ENCODE results near the gene CLDN1.
"Not testable (repeated sequence)": the region's sequence is repeated elsewhere in the genome, so short reads cannot be mapped to it uniquely, and the experiment has no call there.

CLDN1 gene

DNA sequence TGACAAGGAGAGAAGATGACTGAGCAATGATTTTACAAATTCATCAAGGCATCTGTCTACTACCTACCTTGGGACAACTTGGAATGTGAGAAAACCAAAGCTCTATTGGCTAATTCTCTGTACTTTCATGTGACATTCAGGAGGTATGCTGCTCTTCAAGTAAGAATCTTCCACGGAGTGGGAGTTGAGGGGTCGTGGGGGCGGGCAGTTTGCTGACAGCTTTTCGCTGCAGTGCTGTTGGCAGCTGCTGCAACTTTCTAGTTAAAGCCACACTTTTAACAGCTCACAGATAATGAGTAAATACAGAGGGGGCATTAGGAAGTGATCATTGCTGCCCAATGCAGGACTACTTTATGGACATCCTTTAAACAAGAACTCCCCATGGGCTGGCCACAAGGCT, 22.3 kb downstream of the CLDN1 start:
- Mint-ChIP-seq H3K36me3 (no peaks in the 10 kb centered on the region), H3K4me1 (peaks cover 8% of the 10 kb centered on the region), H3K27ac (no peak overlapping the region), H3K4me3 (no peak overlapping the region), H3K27me3 (no peaks in the 10 kb centered on the region), H3K9me3 (no peaks in the 10 kb centered on the region)
- CTCF ChIA-PET: no interaction called here
- no peak for DNase-seq

DNA sequence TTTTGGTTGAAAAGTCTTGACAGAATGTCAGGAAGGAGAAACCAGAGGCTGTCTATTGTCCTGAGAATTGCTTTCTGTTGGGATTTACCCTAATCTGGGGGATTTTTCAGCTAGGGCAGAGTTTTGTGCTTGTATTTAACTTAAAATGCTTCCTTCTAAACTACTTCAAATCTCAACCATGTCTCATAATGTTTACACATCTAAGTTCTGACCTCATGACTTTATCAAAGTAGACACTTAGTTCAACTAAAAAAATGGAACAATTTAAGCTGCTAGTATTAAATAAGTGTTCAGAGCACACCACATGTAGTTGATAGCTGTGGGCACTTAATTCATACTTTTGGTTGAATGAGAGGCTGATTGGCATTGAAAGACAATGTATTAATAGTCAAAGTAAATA, 28.2 kb downstream of the CLDN1 start:
- CTCF ChIA-PET: no interaction called here

DNA sequence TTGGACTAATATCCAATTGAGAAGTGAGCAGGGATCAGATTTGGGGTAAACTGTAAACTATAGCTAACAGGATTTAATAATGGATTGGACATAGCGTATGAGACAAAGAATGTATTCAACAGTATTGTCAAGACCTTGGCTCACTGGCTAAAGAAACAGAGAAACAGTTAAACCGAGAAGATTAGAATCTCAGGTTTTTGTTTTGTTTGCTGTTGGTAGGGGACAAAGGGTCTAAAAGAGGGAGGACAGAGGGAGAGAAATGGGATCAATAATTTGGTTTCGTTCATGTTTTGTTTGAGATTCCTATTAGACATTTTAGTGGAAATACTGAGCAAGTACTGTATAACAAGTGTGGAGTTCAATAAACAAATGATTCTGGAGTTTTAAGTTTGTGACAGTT, 28.6 kb downstream of the CLDN1 start:
- Mint-ChIP-seq H3K36me3 (no peaks in the 10 kb centered on the region), H3K27ac (no peak overlapping the region), H3K4me1 (no peaks in the 10 kb centered on the region), H3K27me3 (peaks cover 4% of the 10 kb centered on the region), H3K9me3 (peaks cover 12% of the 10 kb centered on the region), H3K4me3 (no peak overlapping the region)
- no peak for DNase-seq
- CTCF ChIA-PET: no interaction called here

More for the DNA sequence above, 28.2 kb downstream of the CLDN1 start:
- Mint-ChIP-seq H3K9me3 (peaks cover 10% of the 10 kb centered on the region), H3K27me3 (peaks cover 4% of the 10 kb centered on the region), H3K27ac (no peak overlapping the region), H3K4me1 (no peaks in the 10 kb centered on the region), H3K36me3 (no peaks in the 10 kb centered on the region), H3K4me3 (no peak overlapping the region)
- no peak for DNase-seq

DNA sequence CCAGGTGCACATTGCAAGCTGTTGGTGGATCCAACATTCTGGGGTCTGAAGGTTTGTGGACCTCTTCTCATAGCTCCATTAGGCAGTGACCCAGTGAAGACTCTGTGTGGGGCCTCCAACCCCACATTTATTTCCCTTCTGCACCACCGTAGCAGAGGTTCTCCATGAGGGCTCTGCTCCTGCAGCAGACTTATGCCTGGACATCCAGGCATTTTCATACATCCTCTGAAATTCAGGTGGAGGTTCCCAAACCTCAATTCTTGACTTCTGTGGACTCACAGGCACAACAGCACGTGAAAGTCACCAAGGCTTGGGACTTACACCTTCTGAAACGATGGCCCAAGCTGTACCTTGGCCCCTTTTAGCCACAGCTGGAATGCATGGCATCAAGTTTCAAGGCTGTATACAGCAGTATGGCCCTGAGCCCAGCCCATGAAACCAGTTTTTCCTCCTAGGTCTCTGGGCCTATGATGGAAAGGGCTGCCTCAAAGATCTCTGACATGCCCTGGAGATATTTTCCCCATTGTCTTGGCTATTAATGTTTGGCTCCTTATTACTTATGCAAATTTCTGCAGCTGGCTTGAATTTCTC, 30.2 kb downstream of the CLDN1 start:
- Mint-ChIP-seq H3K27ac (no peak overlapping the region), H3K9me3 (peaks cover 20% of the 10 kb centered on the region), H3K27me3 (peaks cover 4% of the 10 kb centered on the region), H3K4me3 (no peak overlapping the region), H3K4me1 (no peaks in the 10 kb centered on the region), H3K36me3 (no peaks in the 10 kb centered on the region)
- CTCF ChIA-PET: no interaction called here
- no peak for DNase-seq

DNA sequence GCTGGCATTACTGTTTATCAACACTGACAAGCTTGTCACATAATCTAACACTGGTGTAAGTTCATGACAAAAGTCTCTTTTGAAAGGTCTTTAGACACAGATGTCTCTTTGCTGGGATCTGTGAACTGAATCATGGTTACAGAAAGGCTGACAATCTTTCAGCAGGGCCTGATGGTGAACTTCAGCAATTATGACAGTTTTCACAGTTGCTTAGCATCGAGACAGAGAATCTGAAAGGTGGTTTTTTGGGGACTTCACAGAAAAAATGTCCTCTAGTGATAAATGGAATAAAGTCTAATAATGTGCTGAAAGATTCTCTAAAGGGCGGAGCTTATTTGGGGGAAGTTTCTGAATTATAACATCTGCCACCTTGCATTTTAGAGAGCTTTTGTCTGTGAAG, 32.3 kb downstream of the CLDN1 start:
- no peaks in the 10 kb centered on the region for H3K36me3 Mint-ChIP-seq
- DNase-seq: no peak
- no peak overlapping the region for H3K4me3 Mint-ChIP-seq
- H3K4me1 Mint-ChIP-seq: no peaks in the 10 kb centered on the region
- H3K27ac Mint-ChIP-seq: no peak overlapping the region
- CTCF ChIA-PET: no interaction called here
- peaks cover 26% of the 10 kb centered on the region for H3K9me3 Mint-ChIP-seq
- peaks cover 4% of the 10 kb centered on the region for H3K27me3 Mint-ChIP-seq

DNA sequence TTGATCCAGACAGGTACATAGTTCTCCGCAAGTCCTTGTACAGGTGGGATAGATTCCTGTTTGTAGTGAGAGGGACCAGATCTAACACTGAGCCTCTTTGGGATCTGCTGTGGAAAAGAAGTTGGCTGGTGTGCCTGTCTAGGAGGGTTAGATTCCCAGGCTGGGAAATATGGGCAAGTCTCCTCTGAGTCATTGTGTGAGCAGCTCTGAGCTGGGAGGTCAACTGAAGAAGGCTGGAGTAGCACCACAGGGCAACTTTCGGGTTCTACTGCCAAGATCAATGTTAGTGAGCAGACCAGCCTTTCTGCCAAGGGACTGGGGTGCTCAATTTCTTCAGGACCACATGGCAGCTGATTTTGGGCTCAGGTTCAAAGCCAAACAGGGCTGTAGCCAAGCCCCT, 33.4 kb downstream of the CLDN1 start:
- no peaks in the 10 kb centered on the region for H3K4me1 Mint-ChIP-seq
- no peak overlapping the region for H3K27ac Mint-ChIP-seq
- peaks cover 28% of the 10 kb centered on the region for H3K9me3 Mint-ChIP-seq
- CTCF ChIA-PET: no interaction called here
- peaks cover 3% of the 10 kb centered on the region for H3K27me3 Mint-ChIP-seq
- H3K36me3 Mint-ChIP-seq: no peaks in the 10 kb centered on the region
- H3K4me3 Mint-ChIP-seq: no peak overlapping the region
- DNase-seq: no peak

DNA sequence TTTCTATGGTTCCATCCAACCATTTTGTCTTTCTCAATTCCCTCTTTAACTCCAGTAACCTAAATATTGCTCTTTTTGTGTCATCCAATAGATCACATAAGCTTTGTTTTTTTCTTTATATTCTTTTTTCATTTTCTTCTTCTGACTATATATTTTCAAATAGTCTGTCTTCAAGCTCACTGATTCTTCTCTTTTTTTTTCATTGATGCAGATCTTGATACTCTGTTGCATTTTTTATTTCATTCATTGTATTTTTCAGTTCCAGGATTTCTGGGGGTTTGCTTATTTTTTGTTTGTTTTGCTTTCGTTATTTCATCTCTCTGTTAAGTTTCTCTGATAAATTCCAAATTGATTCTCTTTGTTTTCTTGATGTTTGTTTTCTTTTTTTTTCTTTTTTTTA, 36.2 kb downstream of the CLDN1 start:
- CTCF ChIA-PET: no interaction called here
- no peak overlapping the region for H3K27ac Mint-ChIP-seq
- DNase-seq: no peak
- no peaks in the 10 kb centered on the region for H3K36me3 Mint-ChIP-seq
- H3K27me3 Mint-ChIP-seq: no peaks in the 10 kb centered on the region
- peaks cover 20% of the 10 kb centered on the region for H3K9me3 Mint-ChIP-seq
- no peaks in the 10 kb centered on the region for H3K4me1 Mint-ChIP-seq
- no peak overlapping the region for H3K4me3 Mint-ChIP-seq

DNA sequence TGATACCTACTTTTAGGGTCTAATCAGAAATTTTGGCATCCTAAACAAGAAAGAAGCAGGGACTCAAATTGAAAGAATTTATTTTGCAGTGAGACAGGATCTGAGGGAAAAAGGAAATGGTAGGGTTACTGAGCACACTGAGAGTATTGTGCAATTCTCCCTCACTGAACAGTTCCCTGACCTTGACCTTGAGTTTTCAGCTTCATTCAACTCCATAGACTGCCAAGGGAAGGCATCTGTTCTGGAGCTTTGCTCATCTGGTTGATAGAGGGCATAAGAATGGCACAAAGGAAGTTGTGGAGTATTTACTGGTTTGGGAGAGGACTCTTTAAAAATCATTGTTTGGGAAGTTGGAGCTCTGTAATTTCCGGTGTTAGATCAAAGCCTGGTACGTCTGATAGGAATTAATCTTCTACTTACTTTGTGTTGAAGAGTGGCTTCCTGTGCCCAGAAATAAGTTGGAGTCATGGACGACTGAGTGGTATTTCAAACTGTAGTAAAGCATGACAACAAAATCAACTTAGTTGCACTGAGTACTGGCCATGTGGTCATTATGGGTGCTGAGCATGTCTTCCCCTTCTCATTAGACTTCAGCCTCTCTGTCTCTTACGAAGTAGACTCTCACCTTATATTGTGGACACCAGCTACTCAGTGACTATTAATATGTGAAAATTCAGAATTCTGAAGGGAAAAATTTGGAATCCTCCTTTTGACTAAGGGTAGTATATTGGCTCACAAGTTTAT, 40.8 kb downstream of the CLDN1 start:
- Mint-ChIP-seq H3K9me3 (peaks cover 8% of the 10 kb centered on the region), H3K36me3 (no peaks in the 10 kb centered on the region), H3K27ac (no peak overlapping the region), H3K27me3 (no peaks in the 10 kb centered on the region), H3K4me3 (no peak overlapping the region), H3K4me1 (no peaks in the 10 kb centered on the region)
- CTCF ChIA-PET: no interaction called here
- DNase-seq: no peak

DNA sequence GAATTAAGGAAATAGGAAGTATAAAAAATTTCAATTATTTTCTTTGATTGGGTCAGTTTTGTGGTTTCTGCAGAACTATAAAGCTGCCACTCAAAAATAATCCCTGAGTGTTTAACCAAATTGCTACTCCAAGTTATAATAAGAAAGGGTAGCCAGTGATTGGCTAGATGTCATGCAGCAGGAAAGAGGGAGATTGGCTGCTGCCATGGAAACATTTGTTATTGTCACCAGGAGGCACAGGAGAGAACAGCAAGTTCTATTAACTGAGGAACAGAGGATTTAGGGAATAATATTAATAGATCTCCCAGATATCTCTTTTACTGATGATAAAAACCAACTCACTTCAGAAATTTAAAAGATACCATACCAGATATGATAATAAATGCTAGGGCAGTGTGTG, 42.6 kb downstream of the CLDN1 start:
- Mint-ChIP-seq H3K4me3 (no peak overlapping the region), H3K4me1 (no peaks in the 10 kb centered on the region), H3K9me3 (peaks cover 2% of the 10 kb centered on the region), H3K27ac (no peak overlapping the region), H3K36me3 (no peaks in the 10 kb centered on the region), H3K27me3 (no peaks in the 10 kb centered on the region)
- DNase-seq: no peak
- CTCF ChIA-PET: no interaction called here

DNA sequence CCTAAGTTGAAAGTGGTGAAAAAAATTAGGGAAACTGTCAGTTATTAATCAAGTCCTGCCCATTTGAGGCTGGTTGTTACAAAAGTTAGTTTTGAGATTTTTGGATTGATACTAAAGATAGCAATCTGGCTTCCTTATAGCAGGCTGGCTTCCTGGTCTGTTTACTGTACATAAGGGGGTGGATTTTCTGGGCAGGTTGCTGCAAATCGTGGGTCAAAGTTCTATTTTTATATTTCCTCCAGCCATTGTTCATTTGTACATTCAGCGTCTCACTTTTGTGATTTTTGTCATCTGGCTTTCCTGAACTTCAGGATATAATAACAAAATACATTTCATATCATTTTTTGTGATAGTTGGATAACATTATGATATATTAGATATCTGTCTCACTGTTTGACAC, 49.5 kb downstream of the CLDN1 start:
- CTCF ChIA-PET: no interaction called here

DNA sequence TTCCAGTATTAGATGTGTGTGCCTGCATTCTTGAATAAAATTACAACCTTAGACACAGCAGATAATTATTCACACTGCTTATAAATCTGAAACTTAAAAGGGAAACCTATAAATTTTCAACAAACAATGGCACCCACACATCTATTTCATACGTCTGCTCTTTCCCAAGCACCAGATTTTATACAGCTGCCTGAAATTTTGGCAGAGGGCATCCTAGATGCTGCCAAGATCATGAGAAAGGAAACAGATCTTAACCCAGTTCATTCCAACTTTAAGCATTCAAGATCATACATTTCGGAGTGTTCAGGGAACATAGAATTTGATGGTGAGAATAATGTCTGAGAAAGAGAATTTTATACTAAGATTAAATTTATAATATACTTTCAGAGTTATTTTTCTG, 53.1 kb downstream of the CLDN1 start:
- CTCF ChIA-PET: no interaction called here

More for the DNA sequence above, 49.5 kb downstream of the CLDN1 start:
- Mint-ChIP-seq H3K27ac (no peak overlapping the region), H3K4me3 (no peak overlapping the region), H3K27me3 (no peaks in the 10 kb centered on the region), H3K4me1 (no peaks in the 10 kb centered on the region), H3K9me3 (no peaks in the 10 kb centered on the region), H3K36me3 (no peaks in the 10 kb centered on the region)
- DNase-seq: no peak

DNA sequence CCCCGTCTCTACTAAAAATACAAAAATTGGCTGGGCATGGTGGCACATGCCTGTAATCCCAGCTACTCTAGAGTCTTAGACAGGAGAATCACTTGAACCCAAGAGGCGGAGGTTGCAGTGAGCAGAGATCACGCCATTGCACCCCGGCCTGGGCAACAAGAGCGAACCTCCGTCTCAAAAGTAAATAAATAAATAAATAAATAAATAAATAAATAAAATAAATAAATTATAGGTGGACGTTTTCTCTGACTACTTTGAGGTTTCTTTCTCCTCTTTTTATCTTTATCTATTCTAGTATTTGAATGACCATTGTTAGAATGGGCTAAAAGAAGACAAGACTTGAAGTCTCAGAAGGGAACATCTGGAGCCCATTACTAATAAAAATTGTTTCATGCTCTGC, 54.8 kb downstream of the CLDN1 start:
- H3K4me3 Mint-ChIP-seq, DNase-seq, H3K4me1 Mint-ChIP-seq, H3K36me3 Mint-ChIP-seq, H3K9me3 Mint-ChIP-seq, H3K27ac Mint-ChIP-seq, H3K27me3 Mint-ChIP-seq, CTCF ChIA-PET: not testable (repeated sequence)

More for the DNA sequence above, 53.1 kb downstream of the CLDN1 start:
- H3K27me3 Mint-ChIP-seq: no peaks in the 10 kb centered on the region
- no peaks in the 10 kb centered on the region for H3K36me3 Mint-ChIP-seq
- no peak overlapping the region for H3K4me3 Mint-ChIP-seq
- DNase-seq: no peak
- H3K27ac Mint-ChIP-seq: no peak overlapping the region
- no peaks in the 10 kb centered on the region for H3K4me1 Mint-ChIP-seq
- no peaks in the 10 kb centered on the region for H3K9me3 Mint-ChIP-seq

DNA sequence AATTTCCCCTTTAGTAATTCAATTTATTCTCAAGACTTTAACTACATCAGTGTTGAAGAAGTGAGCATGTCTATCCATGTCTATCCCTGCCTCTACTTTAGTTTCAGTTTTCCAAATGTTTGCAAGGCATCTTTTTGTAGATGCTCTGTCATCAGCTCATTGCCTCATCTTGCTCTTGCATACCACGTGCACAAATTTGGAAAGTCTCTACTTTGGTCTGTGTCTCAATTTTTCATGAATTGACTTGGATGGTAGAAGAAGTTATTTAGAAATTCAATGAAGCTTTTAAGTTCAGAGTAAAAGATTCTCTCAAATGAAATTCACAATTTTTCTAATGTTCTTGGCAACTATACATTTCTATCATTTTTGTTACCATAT, 55.3 kb downstream of the CLDN1 start:
- DNase-seq: no peak
- Mint-ChIP-seq H3K4me3 (no peak overlapping the region), H3K4me1 (no peaks in the 10 kb centered on the region), H3K27ac (no peak overlapping the region), H3K36me3 (no peaks in the 10 kb centered on the region), H3K27me3 (no peaks in the 10 kb centered on the region), H3K9me3 (no peaks in the 10 kb centered on the region)
- CTCF ChIA-PET: interaction anchor here (0.6 kb wide), 1 partner anchor 460 kb away, joined by 5 read pairs; no protein-coding TSS in a partner anchor

DNA sequence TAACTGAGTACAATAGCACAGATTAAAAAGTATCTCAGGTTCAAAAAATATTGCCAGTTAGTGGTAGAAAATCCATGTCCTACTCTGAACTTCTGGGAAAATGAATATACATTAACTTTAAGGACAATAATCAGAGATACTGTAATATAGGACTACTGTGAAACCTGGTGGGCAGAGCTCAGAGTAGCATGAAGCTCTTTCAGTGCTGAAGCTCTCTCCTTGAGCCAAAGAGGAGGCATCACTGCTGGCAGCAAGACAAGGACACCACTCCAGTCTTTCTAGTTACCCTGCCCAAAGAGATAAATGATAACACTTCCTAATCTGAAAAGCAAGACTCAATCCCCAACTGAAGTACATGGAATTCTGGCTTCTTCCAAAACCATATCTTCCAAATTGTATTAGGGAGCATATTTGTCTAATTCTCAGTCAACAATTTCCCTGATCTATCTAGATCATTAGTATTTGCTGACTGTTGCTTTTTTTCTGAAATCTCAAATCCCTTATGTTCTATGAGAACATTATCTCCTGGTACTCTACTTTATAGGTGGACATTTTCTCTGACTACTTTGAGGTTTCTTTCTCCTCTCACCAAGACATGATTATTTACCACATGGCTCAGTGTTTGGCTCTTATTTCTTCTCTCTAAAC, 55.9 kb downstream of the CLDN1 start:
- no peaks in the 10 kb centered on the region for H3K27me3 Mint-ChIP-seq
- no peak overlapping the region for H3K27ac Mint-ChIP-seq
- CTCF ChIA-PET: interaction anchor here (0.6 kb wide), 1 partner anchor 459 kb away, joined by 5 read pairs; no protein-coding TSS in a partner anchor
- no peak overlapping the region for H3K4me3 Mint-ChIP-seq
- H3K4me1 Mint-ChIP-seq: no peaks in the 10 kb centered on the region
- H3K36me3 Mint-ChIP-seq: no peaks in the 10 kb centered on the region
- no peak for DNase-seq
- H3K9me3 Mint-ChIP-seq: no peaks in the 10 kb centered on the region

DNA sequence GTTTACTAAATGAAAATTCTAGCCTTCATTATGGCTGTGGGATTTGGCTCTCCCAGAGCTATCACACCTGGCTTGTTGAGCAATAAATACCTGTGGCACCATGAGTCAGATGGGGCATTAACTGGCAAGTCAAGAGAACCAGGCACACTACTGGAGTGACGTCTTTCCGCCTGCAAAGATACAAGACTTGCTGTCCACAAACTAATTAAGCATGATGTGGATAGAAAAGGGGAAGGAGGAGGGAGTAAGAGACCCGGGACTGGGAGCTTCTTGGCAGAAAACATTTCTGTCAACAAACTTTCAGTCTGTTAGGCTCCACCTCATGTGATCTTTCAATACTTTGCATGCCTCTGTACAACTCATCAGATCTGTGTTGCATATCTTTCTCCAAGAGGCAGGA, 56.5 kb downstream of the CLDN1 start:
- Mint-ChIP-seq H3K4me3 (no peak overlapping the region), H3K27ac (no peak overlapping the region), H3K36me3 (no peaks in the 10 kb centered on the region), H3K27me3 (no peaks in the 10 kb centered on the region), H3K9me3 (no peaks in the 10 kb centered on the region), H3K4me1 (no peaks in the 10 kb centered on the region)
- no peak for DNase-seq
- CTCF ChIA-PET: no interaction called here

All from activated naive CD4-positive, alpha-beta T cell treated with anti-CD3 and anti-CD28 coated beads, Interleukin-2, amount 10 ng/mL, durations not matched to agents 7 days and 5 days (primary cell).